Upper lobe of left lung (tissue), 6 donors: ENCODE data around the gene TRMT1. TPM values are rescaled to one million over a fixed set of nuclear protein-coding genes. Genes with fewer than 3 reads are reported as not detected.

Source experiments
- ATAC-seq, 2 donors: fragments of 200-7000 bp; cut with Tn5 transposase; one replicate each; pipeline ENCODE4 v1.9.1; 2022; ENCODE audit warnings: mild to moderate bottlenecking in 2 of 2, moderate library complexity in 2 of 2; ENCODE audit not compliant: low FRiP score in 2 of 2
- DNase-seq, 2 donors: peaks; one replicate each; pipeline ENCODE4 v3.0.0-alpha.2; 2019 to 2020
- H3K27ac ChIP-seq, 4 donors: fragments of 200-600 bp; sonication (generic); one replicate each; pipeline ENCODE4 v1.5.1; 2016 to 2019
- H3K27me3 ChIP-seq, 4 donors: fragments of 200-600 bp; sonication (generic); one replicate each; pipeline ENCODE4 v1.5.1; 2017 to 2019
- H3K36me3 ChIP-seq, 4 donors: fragments of 200-600 bp; sonication (generic); one replicate each; pipeline ENCODE4 v1.5.1; 2016 to 2019
- H3K4me1 ChIP-seq, 4 donors: fragments of 200-600 bp; sonication (generic); one replicate each; pipeline ENCODE4 v1.5.1; 2018 to 2019
- H3K4me3 ChIP-seq, 4 donors: fragments of 200-600 bp; sonication (generic); one replicate each; pipeline ENCODE4 v1.5.1; 2017 to 2019; ENCODE audit warnings: mild to moderate bottlenecking in 2 of 4, moderate library complexity in 1 of 4
- H3K9me3 ChIP-seq, 4 donors: fragments of 200-600 bp; sonication (generic); one replicate each; pipeline ENCODE4 v1.5.1; 2018 to 2019
- CTCF ChIP-seq, 6 experiments: fragments of 450-650 bp in 4 of 6; fragments of 200-600 bp in 2 of 6; sonication (generic) in 2 of 6; IDR thresholded peaks; one replicate each; pipeline ENCODE4 v1.5.1; 2016 to 2019; ENCODE audit warnings: antibody characterized with exemption in 6 of 6
- EP300 ChIP-seq, 4 donors: sonication (generic); formaldehyde crosslinking; IDR thresholded peaks; one replicate each; pipeline ENCODE4 v1.5.1; 2017; ENCODE audit warnings: antibody characterized with exemption in 4 of 4, control low read depth in 2 of 4
- POLR2A ChIP-seq, 4 donors: fragments of 450-650 bp; IDR thresholded peaks; one replicate each; pipeline ENCODE4 v1.5.1; 2016 to 2017; ENCODE audit warnings: antibody characterized with exemption in 4 of 4, mild to moderate bottlenecking in 2 of 4
- POLR2AphosphoS5 ChIP-seq, 2 donors: sonication (generic); formaldehyde crosslinking; IDR thresholded peaks; one replicate each; pipeline ENCODE4 v1.5.1; 2017; ENCODE audit warnings: antibody characterized with exemption in 2 of 2
- WGBS, 2 donors: methylation state at CpG; one replicate each; pipeline ENCODE4 v1.1.5; 2017 to 2018; 5-methylcytosine and 5-hydroxymethylcytosine counted together
- total RNA-seq, 6 donors: library from RNA; depleted of rRNA in 4 of 6; stranded (reverse); fragments of >200 nt in 4 of 6; gene quantifications; one replicate each; pipeline versions ENCODE4 v1.1.0 to v1.2.1, GENCODE V29; 2016 to 2021
- donor health status: DM: no; HTN: no; CAD: no; lungs with moderate emphysema.
- donor health status: DM: no; HTN: yes; CAD: no; lungs with severe emphysema.

TRMT1 gene
- total RNA-seq, 6 donors from 2014 or later: 27.2 to 92.2 (median 33.1) TPM

- TF ChIP-seq POLR2AphosphoS5 (IDR thresholded peaks at IDR 0.05) (peak; percentile 51 to 65), POLR2A (IDR thresholded peaks at IDR 0.05) (peak in 2 of 4 donors; percentile 44 to 53), EP300 (IDR thresholded peaks at IDR 0.05) (peak in 1 of 4 donors; percentile 10), CTCF (IDR thresholded peaks at IDR 0.05) (peak in 1 of 6 experiments; percentile 1)
- Histone ChIP-seq H3K4me3 (peak overlapping the region; percentile 79 to 99 (median 92)), H3K27ac (peak overlapping the region; percentile 98 to 100 (median 99)), H3K9me3 (no peaks in the 10 kb centered on the region), H3K4me1 (peaks cover 12 to 32% (median 20%) of the 10 kb centered on the region in 4 donors), H3K36me3 (peaks cover 0 to 10% (median 0%) of the 10 kb centered on the region in 4 donors), H3K27me3 (no peaks in the 10 kb centered on the region)
- ATAC-seq (peak in 1 of 2 donors; percentile 47), DNase-seq (peak; percentile 87 to 95)
- WGBS, 2 donors: 1 to 4% methylated on average over 22 to 55 of the region's 55 CpGs
Observed at GRCh38 chr19:13155472-13156359, 39.2 kb upstream of the TRMT1 start.

DNA sequence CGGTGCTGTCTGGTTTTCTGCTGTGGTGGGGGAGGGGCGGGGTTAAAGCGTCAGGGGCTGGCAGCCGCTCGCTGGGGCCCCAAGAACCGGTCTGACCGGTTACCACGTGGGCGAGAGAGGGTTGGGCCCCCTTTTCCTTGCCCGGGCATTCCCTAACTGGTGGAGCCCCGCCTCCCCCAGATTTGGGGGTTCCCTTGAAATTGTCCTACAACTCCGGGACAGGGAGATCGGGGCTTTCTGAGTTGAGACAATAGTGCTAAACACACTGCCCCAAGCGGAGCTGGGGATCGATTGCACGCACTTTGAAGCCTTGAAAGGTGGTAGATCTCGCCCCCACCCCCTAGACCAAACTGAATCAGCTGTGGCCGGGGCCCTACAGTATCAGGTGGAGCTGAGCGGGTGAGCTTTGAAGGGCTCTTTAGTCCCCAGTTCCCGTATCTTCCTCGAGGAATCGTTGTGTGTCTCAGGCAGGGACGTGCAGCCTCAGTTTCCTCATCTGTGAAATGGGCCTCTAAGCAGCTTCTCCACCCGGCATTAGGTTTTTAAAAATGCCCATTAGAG is 38.5 kb upstream of the TRMT1 start:
- peak overlapping the region; percentile 79 to 99 (median 92) for H3K4me3 ChIP-seq
- H3K9me3 ChIP-seq: no peaks in the 10 kb centered on the region
- no peaks in the 10 kb centered on the region for H3K27me3 ChIP-seq
- H3K36me3 ChIP-seq: peaks cover 0 to 10% (median 0%) of the 10 kb centered on the region in 4 donors
- H3K27ac ChIP-seq: peak overlapping the region; percentile 98 to 100 (median 99)
- peak in 1 of 6 experiments; percentile 25 for TF ChIP-seq CTCF (IDR thresholded peaks at IDR 0.05)
- no peak for TF ChIP-seq POLR2A (IDR thresholded peaks at IDR 0.05)
- peak in 1 of 4 donors; percentile 56 for TF ChIP-seq EP300 (IDR thresholded peaks at IDR 0.05)
- peak in 1 of 2 donors; percentile 34 for TF ChIP-seq POLR2AphosphoS5 (IDR thresholded peaks at IDR 0.05)
- peak; percentile 90 for DNase-seq
- peaks cover 12 to 32% (median 18%) of the 10 kb centered on the region in 4 donors for H3K4me1 ChIP-seq
- 4 to 5% methylated on average over 16 to 24 of the region's 24 CpGs for WGBS, 2 donors
- peak in 1 of 2 donors; percentile 11 for ATAC-seq

- peak overlapping the region; percentile 79 to 99 (median 92) for H3K4me3 ChIP-seq
- H3K9me3 ChIP-seq: no peaks in the 10 kb centered on the region
- no peaks in the 10 kb centered on the region for H3K27me3 ChIP-seq
- H3K36me3 ChIP-seq: peaks cover 0 to 10% (median 0%) of the 10 kb centered on the region in 4 donors
- ATAC-seq (peak; percentile 33 to 52), DNase-seq (peak; percentile 91 to 96)
- H3K27ac ChIP-seq: peak overlapping the region; percentile 98 to 100 (median 99)
- WGBS, 2 donors: 0 to 1% methylated on average over 20 to 21 of the region's 21 CpGs
- peaks cover 12 to 36% (median 22%) of the 10 kb centered on the region in 4 donors for H3K4me1 ChIP-seq
- TF ChIP-seq EP300 (IDR thresholded peaks at IDR 0.05) (peak in 3 of 4 donors; percentile 50 to 95 (median 72)), CTCF (IDR thresholded peaks at IDR 0.05) (peak in 2 of 6 experiments; percentile 9 to 18), POLR2A (IDR thresholded peaks at IDR 0.05) (peak in 3 of 4 donors; percentile 70 to 91 (median 81)), POLR2AphosphoS5 (IDR thresholded peaks at IDR 0.05) (peak; percentile 99 to 100)
Observed at GRCh38 chr19:13154241-13154778, 37.8 kb upstream of the TRMT1 start.

- no peak for ATAC-seq
Observed at GRCh38 chr19:13153569-13154240, 37.2 kb upstream of the TRMT1 start.

More at GRCh38 chr19:13153569-13154240, 37.2 kb upstream of the TRMT1 start:
- whole genome bisulfite sequencing, 2 donors: 0% methylated on average over 7 to 30 of the region's 69 CpGs
- peak in 1 of 2 donors; percentile 92 for DNase-seq
- Histone ChIP-seq H3K36me3 (peaks cover 0 to 10% (median 0%) of the 10 kb centered on the region in 4 donors), H3K4me1 (peaks cover 16 to 42% (median 26%) of the 10 kb centered on the region in 4 donors), H3K4me3 (peak overlapping the region; percentile 79 to 99 (median 92)), H3K9me3 (no peaks in the 10 kb centered on the region), H3K27me3 (no peaks in the 10 kb centered on the region), H3K27ac (peak overlapping the region; percentile 98 to 100 (median 99))
- TF ChIP-seq POLR2A (IDR thresholded peaks at IDR 0.05): peak in 1 of 4 donors; percentile 31
- peak in 1 of 6 experiments; percentile 2 for TF ChIP-seq CTCF (IDR thresholded peaks at IDR 0.05)
- TF ChIP-seq POLR2AphosphoS5 (IDR thresholded peaks at IDR 0.05): no peak
